GM12891 (cell line): ENCODE results near the gene UBASH3B.

Source experiments
- POLR2A ChIP-seq: IDR thresholded peaks from 2 replicates; pipeline ENCODE4 v1.6.1; 2011; ENCODE audit warnings: low read depth, low read length, control low read depth
- POLR2AphosphoS5 ChIP-seq: IDR thresholded peaks from 2 replicates; pipeline ENCODE4 v1.6.1; 2011; ENCODE audit warnings: low read depth, low read length, control low read depth
- POU2F2 ChIP-seq: IDR thresholded peaks from 2 replicates; pipeline ENCODE4 v1.6.1; 2011; ENCODE audit warnings: low read depth, mild to moderate bottlenecking, control low read depth, low read length, moderate library complexity

DNA sequence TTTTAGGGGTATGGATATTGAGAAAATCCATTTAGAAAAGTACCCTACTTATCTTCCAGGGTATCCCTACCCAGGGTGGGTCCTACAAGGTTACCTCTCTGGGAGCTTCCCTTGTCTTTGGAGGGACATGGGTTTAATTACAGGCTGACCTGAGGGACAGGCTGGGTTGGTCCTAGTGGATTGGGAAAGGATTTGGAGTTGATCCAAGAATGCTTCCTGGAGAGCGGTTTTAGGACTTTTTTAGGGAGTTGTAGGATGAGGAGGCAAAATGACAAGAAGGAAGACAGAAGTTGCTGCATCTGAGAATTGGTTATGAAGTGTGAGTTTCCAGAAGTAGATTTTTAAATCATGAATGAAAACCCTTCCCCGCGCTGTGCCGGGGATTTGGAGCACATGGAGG, 121.0 kb downstream of the UBASH3B start:
- TF ChIP-seq POLR2A = no peak
- TF ChIP-seq POLR2AphosphoS5 = no peak
- no peak for TF ChIP-seq POU2F2
